GM18867 (cell line): ENCODE data around the gene SIK3.
"Not testable (repeated sequence)": the region's sequence is repeated elsewhere in the genome, so short reads cannot be mapped to it uniquely, and the experiment has no call there.

Source experiments
- ATAC-seq: cut with Tn5 transposase; IDR thresholded peaks from one replicate; pipeline ENCODE4 v1.9.1; 2021; ENCODE audit warnings: mild to moderate bottlenecking, moderate library complexity; ENCODE audit not compliant: unreplicated experiment

SIK3 gene

DNA sequence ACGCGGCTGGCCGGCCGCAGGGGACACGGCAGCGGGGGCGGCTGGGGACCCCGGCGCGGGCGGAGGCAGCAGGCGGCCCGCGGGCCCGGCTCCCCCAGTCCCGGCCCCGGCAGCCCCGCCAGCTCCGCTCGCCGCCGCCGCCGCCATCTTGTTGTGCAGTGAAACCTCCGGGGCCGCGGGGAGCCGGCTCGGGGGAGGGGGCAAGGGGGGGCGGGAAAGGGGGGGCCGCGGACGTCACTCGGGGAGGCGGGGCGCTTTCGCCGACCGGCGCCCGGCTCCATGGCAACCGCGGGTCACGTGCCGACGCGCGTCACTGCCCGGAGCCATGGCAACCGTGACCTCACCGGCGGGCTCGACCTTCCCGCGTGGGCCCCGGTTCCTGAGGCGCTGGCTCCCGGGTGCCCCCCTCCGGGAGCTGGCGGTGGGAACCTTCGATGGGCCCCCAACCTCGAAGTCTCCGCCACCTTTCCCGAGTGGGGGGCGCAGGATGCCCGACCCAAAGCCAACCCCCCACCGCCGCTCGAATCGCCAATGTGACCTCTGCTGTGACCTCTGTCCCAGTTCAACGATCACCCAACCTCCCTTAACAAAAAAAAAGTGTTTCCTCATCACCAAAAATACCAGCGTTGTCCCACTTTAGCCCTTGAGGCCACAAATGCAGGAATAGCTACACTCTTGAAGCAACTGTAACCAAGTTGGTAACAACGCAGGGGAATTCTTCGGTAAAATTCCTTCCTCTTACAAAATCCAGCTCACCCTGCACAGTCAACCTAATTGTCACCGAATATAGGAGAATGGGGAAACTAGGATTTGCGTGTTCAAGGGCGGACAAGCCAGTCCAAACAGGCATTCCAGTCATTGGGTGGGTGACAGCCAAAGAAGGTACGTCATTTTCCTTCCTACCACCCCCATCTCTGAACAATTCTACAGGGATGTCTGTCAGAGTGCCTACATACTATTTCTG lies at the start of gene SIK3:
TSS of gene SIK3 (minus strand) at position 160 of the 964 bp plus-strand sequence. CDS start at position 147, 13 bp downstream.
- peak; percentile 70 for ATAC-seq

DNA sequence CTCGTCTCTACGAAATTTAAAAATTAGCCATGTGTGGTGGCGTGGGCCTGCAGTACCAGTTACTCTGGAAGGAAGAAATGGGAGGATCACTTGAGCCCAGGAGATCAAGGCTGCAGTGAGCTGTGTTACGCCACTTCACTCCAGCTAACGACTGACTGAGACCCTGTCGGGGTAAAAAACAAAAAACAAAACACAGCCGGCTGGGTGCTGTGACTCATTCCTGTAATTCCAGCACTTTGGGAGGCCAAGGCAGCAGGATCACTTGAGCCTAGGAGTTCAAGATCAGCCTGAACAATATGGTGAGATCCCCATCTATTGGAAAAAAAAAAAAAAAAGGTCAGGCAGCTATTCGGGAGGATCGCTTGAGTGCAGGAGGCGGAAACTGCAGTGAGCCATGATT lies 48.3 kb upstream of the SIK3 start:
- ATAC-seq: no peak

DNA sequence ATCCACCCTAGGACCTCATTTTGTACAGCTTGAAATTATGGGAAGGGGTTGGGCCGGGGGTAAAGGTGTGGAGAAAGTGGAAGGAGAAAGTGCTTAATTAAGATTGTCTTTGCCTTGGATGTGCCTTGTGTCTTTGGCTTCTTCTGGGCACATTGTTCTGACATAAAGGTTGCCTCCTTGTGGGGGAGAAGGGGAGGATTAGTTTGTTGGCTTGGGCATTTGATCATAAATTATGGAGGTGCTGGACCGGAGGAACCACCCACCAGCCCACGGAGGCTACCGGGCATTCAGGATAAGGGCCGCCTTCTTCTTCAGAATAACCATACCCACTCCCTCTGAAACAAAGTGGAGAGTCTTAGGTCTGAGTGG lies 47.1 kb upstream of the SIK3 start:
- no peak for ATAC-seq

DNA sequence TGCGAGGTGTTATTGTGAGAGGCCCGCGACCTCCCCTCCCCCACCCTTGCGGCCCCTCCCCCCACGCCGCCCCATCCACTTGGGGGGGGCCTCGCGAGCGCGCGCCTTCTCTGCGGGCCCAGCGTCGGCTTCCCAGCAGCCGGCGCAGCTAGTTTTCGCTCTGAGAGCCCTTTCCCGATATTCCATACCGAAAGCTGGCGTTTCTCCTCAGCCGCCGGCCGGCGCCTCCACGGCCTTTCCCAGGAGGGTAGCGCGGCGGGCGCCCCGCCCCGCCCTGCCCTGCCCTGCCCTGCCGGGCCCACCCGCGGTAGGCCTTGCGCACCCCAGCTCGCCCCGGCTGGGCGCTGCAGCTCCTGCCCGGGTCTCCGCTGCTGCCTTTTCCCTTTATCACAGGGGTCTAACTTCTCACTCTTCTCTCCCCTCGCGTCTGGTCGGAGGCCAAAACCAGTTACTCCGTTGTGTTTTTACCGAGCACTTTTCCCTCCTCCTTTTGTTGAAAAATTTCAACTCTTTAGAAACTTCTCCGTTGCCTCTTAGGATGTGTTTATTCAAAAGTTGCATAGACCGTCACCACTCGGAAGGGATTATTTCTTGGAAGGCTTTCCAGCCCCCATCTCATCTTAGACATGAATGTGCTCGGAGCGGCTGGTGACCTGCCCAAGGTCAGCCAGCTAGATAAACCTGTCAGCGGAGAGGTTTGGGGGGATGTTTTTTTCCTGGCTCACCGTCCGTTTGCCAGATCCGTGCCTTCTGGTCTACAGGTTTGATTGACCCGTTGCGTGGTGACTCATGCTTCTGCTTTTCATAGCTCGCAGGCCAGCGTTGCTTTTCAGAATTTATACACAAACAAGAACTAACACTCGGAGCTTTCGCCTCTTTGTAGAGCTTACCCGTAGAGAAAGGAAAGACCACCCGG lies 46.5 kb upstream of the SIK3 start:
- peak; percentile 42 for ATAC-seq

DNA sequence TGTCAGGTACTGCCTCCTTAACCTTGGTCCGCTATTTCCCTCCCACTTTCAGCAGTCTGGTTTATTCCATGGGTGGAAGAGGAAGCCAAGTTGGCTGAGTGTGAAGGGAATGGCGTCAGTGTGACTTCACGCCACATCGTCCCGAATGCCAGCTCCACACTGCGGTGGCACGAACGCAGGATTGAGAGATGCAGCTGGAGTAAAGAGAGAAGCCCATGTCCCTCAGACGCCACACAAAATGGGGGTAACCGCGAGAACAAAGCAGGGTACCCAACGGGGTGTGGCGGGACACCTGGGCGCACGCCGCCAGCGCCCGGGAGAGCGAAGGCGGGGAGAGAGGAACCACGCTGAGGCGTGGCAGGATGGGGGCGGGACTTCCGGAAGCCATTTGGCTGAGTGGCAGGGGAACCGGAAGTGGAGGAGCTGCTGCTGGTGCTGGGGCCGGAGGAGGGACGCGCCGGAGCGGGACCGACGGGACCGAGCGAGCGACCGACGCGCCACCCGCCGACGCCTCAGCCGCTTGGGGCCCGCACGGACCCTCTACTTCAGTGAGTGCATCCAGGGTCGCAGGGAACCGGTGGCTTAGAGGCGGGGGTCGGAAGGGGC lies 45.7 kb upstream of the SIK3 start, which contains the start of gene PAFAH1B2:
TSS of gene PAFAH1B2 (plus strand) at position 417 of the 606 bp plus-strand sequence. CDS start 8,161 bp downstream, outside the sequence.
- ATAC-seq: peak; percentile 97

DNA sequence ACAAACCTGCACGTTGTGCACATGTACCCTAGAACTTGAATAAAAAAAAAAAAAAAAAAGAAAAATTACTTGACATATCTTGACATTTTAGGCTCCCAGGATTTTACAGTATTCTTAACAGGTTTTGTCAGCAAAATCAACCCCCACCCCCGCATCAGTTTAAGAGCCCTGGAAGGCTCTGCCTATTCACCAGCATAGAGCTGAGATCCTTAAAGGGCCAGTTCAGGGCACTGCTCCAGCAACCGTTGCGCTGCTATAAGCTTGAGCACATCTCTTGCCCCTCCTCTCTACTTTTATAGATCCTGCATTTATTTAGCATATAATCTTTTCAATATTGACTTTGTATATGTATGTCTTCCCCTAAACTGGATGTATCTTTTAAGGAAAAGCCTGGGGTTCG lies 45.2 kb upstream of the SIK3 start:
- ATAC-seq: no peak

DNA sequence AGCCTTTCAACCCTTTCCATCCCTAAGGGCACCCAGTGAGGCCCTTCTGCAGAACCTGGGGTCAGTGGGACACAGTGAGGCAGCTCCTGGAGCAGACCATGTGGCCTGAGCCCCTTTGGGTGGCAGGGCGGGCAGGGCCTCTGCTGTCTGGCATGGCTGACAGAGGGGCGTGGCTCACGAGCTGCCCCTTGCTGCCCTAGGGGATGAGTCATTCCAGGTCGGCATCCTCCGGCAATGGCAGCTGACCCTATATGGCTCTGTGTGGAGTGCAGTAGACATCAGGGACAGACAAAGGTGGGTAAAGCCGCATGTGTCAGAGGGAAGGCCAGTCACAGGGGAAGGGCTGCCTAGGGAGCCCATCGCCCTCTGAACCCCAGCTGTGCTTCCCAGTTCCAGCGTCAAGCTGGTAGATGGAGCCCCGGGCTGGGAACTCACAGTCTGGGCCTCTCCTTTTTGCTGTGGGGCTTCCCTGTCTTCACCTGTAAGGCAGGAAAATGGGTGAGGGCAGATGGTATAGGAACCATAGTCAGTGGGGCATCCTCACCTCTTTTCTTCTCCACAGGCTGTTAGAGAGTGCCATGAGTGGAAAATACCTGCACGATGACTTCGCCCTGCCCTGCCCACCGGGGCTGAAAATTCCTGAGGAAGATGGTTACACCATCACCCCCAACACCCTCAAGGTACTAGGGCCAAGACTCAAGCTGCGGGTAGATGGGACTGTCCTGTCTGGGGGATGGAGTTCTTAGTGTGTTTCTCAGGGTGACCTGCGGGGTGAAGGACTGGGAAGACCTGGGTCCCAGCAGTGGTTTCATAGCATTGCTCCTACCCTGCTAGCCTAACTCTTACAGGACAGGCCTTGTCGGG lies 39.2 kb upstream of the SIK3 start:
- not testable (repeated sequence) for ATAC-seq

DNA sequence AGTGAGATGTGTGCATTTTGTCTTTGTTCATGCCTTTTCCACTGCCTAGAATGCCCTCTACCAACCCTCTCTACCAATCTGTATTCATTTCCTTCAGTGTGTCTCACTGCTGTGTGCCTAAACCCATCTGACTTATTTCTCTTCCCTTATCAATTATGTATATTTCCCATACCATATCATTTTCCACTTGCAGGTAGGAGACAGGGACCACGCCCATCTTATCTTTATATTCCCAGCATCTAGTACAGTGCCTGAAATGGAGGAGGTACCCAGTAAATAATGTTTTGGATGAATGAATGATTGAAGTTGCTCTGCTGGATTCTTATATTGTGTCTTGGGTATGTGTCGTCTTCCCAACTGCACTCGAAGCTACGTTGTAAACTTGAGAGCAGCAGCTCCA lies 36.8 kb upstream of the SIK3 start:
- ATAC-seq: not testable (repeated sequence)

DNA sequence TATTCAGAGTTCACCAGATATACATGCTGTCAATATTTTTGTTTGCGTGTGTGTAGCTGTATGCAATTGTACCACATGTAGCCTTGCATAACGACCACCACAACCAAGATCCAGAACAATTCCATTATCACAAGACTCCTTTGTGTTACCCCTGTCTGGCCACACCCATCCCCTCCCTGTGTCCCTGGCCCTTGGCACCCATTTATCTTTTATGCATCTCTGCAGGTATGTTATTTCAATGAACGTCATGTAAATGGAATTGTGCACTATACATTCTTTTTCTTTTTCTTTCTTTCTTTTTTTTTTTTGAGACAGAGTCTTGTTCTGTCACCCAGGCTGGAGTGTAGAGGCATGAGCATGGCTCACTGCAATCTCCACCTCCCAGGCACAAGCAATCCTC lies 36.2 kb upstream of the SIK3 start:
- no peak for ATAC-seq

DNA sequence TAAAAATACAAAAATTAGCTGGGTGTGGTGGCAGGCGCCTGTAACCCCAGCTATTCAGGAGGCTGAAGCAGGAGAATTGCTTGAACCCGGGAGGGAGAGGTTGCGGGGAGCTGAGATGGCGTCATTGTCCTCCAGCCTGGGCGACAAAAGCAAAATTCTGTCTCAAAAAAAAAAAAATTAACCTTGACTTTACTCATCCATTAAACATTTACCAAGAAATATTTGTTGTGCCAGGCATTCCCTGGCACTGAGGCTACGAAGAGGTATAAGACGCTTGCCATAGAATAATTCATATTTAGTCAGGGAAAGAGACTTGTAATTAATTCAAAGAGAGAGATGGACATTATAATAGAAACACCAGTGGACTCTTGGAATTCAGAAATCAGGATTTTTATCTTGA lies 32.7 kb upstream of the SIK3 start:
- no peak for ATAC-seq

DNA sequence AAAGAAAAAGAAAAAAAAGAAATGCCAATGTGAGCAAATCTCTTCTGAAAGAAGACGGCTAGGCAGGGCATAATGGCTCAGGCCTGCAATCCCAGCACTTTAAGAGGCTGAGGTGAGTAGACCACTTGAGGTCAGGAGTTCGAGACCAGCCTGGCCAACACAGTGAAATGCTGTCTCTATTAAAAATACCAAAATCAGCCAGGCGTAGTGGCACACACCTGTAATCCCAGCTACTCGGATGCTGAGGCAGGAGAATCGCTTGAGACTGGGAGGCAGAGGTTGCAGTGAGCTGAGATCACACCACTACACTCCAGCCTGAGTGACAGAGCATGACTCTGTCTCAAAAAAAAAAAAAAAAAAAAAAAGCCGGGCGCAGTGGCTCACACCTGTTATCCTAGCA lies 32.2 kb upstream of the SIK3 start:
- not testable (repeated sequence) for ATAC-seq

DNA sequence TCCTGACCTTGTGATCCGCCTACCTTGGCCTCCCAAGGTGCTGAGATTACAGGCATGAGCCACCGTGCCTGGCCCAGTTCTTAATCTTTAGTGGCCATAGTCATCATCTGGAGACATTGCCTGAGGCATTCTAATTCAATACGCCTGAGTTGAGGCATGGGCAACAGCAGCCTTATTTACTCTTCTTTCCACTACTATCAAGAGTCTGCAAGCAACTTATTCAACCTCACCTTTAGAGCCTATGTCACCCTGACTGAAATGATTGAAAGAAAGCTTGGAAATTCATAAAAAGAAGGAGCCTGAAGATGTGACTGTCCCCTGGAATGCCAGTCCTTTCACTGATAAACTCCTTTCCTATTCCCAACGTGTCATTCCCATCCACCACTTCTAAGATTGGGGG lies 30.1 kb upstream of the SIK3 start:
- ATAC-seq: no peak

DNA sequence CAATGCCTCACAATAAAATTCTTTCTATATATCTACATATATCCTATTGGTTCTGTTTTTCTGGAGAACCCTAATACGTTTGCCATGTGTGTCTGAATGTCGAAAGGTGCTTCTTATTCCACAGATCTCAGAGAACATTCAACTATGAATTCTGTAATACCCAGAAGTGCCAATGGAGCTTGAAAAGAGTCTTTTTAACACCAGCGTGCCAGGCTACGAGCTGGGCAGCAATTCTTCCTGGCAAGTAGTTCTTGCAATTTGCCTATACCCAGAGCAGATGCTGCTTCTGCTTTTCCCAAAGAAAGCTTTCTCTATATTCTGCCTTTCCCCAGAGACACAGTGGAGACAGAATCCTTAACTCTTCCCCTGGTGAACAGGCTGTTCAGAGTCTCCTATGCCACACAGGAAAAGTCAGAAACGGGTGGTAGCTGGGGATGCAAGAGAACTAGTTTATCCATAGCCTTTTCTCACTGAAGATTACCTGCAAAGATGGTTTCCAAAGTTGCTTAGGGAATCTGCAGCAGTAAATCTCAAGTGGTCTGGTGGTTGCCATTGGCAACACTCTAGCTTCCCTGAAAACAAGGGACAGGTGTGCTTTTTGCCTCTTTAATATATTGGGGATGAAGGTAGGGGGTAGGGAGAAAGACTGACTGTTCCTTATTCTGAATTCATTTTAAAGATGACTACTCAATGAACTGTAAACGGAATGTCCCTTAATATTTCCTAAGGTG lies 29.1 kb upstream of the SIK3 start:
- no peak for ATAC-seq

DNA sequence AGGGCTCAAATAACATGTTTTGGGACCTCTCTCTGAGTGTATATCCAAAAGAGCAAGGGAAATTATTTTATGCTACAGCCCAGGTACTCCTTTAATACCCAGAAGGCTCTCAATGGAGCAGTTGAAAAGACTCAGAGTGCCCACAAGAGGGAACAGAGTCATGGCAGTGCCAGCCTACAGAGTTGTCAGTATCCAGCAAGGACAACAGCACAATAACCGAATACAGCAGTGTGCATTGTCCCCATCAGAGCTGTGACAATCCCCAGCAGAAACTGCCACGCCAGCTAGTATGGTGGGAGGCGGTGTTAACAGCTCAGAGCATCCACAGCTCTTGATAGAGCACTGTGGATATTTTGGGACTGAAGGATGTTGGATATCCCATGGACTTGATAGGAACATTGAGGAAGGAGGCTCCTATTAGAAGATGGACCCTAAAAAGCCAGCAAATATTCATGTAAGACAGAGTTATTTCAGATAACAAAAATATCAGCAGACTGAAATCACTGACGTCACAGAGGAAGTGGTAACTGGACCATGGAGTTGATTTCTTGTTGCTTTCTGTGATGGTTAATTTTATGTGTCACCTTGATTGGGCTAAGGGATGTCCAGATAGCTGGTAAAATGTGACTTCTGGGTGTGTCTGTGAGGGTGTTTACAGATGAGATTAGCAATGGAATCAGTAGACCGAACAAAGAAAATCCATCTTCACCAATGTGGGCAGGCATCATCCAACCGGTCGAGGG lies 28.2 kb upstream of the SIK3 start:
- no peak for ATAC-seq

DNA sequence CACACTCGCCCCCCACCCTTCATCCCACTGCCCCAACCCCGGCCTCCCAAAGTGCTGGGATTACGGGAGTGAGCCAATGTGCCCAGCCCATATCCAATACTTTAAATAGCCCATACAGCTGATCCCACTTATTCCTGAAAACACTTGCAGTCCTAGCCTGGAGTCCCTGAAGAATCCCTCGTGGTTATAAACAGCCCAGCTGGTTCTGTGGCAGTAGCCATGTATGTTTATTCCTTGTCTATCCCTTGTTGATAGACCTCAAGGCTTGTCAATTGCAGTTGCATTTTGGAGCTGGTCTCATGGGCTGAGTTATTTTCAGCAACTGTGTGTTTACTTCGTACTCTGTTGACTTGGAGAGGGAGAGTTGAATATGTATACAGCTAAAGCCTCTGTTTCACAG lies 24.3 kb upstream of the SIK3 start:
- ATAC-seq: no peak

DNA sequence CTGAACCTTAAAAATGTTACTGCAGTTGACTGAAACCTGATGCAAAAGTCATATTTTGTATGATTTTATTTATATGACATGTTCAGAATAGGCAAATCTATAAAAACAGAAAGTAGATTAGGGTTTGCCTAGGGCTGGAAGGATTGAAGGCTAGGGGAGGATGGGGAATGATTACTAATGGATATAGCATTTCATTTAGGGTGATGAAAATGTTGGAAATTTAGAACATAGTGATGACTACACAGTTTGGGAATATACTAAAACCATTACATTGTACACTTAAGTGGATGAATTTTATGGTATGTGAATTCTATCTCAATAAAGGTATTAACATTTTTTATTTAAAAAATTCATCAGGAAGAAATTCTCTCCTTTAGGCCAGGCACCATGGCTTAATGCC lies 22.9 kb upstream of the SIK3 start:
- ATAC-seq: no peak

DNA sequence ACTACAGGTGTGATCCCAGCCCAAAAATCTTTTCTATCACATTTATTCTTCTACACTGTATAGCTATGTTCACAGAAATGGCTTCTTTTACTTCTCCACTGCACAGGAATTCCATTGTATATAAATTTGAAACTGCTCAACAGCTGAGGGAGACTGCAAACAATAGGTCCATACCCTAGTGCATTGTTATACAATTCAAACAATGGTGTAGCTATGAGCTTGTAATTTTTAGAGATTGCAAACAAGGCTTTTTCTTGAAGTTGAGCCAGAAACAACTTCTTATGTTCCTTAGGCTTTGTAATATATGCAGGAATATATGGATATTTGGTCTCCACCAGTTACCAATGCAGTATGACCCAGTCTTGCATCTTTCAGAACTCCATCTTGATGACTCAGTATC lies 19.5 kb upstream of the SIK3 start:
- no peak for ATAC-seq

DNA sequence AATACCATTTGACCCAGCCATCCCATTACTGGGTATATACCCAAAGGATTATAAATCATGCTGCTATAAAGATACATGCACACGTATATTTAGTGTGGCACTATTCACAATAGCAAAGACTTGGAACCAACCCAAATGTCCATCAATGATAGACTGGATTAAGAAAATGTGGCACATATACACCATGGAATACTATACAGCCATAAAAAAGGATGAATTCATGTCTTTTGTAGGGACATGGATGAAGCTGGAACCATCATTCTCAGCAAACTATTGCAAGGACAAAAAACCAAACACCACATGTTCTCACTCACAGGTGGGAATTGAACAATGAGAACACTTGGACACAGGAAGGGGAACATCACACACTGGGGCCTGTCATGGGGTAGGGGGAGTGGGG lies 14.7 kb upstream of the SIK3 start:
- ATAC-seq: not testable (repeated sequence)

DNA sequence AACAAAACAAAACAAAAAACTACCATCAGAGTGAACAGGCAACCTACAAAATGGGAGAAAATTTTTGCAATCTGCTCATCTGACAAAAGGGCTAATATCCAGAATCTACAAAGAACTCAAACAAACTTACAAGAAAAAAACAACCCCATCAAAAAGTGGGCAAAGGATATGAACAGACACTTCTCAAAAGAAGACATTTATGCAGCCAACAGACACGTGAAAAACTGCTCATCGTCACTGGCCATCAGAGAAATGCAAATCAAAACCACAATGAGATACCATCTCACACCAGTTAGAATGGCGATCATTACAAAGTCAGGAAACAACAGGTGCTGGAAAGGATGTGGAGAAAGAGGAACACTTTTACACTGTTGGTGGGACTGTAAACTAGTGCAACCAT lies 14.3 kb upstream of the SIK3 start:
- ATAC-seq: not testable (repeated sequence)
